ENCODE results near the gene THAP7. TPM values are rescaled to one million over a fixed set of nuclear protein-coding genes. Genes with fewer than 3 reads are reported as not detected.

Gene THAP7
- total RNA-seq, 1 experiment from 2014 or later = 27.7 TPM

- H3K9me2 ChIP-seq (ENCODE audit: insufficient read depth) = no peaks in the 10 kb centered on the region
- TF ChIP-seq POLR2AphosphoS5 (IDR thresholded peaks at IDR 0.05; ENCODE audit: low read depth, low read length) (peak; percentile 45), POLR2A (IDR thresholded peaks at IDR 0.05; ENCODE audit: borderline replicate concordance, extremely low read depth, insufficient read depth, insufficient read length) (peak; percentile 51), EZH2phosphoT487 (IDR thresholded peaks at IDR 0.05; ENCODE audit: borderline replicate concordance) (no peak), REST (IDR thresholded peaks at IDR 0.05; ENCODE audit: low read depth) (no peak), SRF (IDR thresholded peaks at IDR 0.05; ENCODE audit: low read depth) (no peak), JUND (IDR thresholded peaks at IDR 0.05) (no peak), TCF7L2 (IDR thresholded peaks at IDR 0.05; ENCODE audit: borderline replicate concordance, extremely low read depth, insufficient read depth, insufficient read length) (no peak), YY1 (IDR thresholded peaks at IDR 0.05; ENCODE audit: extremely low read depth, insufficient replicate concordance, low read depth, low read length) (no peak), RAD21 (IDR thresholded peaks at IDR 0.05; ENCODE audit: low read depth) (no peak), SIN3A (IDR thresholded peaks at IDR 0.05; ENCODE audit: low read depth) (peak; percentile 52; the same call in 1 of the 2 replicates), ZNF274 (IDR thresholded peaks at IDR 0.05; ENCODE audit: low read depth, low read length) (no peak), CBX3 (IDR thresholded peaks at IDR 0.05; ENCODE audit: low read depth) (no peak), MAX (IDR thresholded peaks at IDR 0.05) (0 out of 2 replicates have a peak, but pooled peaks have one; percentile 30)
- peak overlapping the region; percentile 96 for H3K27ac ChIP-seq (ENCODE audit: low read depth, low read length)
- peak overlapping the region; percentile 96 for H3K4me2 ChIP-seq (ENCODE audit: low read length)
- DNase-seq (ENCODE audit: low read depth, low spot score) = no peak
- H3K9me3 ChIP-seq (ENCODE audit: control insufficient read depth in 1 of 2, insufficient read depth in 1 of 2, low read depth in 1 of 2, low read length in 2 of 2) = no peaks in the 10 kb centered on the region
- peak overlapping the region; percentile 81 to 98 for H3K4me3 ChIP-seq (replicated peaks in 1 of 2; ENCODE audit: low read depth in 1 of 2, low read length in 2 of 2)
- CTCF ChIA-PET = interaction anchor here (0.6 to 4.4 kb wide), 6 partner anchors 13 to 143 kb away, joined by 3 to 21 read pairs (median 6); partner anchors contain the start of genes CRKL and LZTR1
- intact Hi-C loops (cut with micrococcal nuclease) = loop anchor here (5.0 kb wide), 1 partner anchor 41 kb away; the partner anchor contains the start of gene CRKL
- ATAC-seq = peak; percentile 66
- H3K4me1 ChIP-seq (ENCODE audit: control insufficient read depth in 1 of 2, insufficient read depth in 2 of 2, low read length in 2 of 2) = peaks cover 15 to 41% of the 10 kb centered on the region in 2 experiments
- H3K36me3 ChIP-seq (ENCODE audit: control insufficient read depth in 1 of 2, insufficient read depth in 2 of 2, low read length in 2 of 2) = peaks cover 5% of the 10 kb centered on the region in 2 experiments; a peak in 3 of 4 replicates
- H3K27me3 ChIP-seq (ENCODE audit: insufficient read depth, low read length) = no peaks in the 10 kb centered on the region
- H2AFZ ChIP-seq (ENCODE audit: low read depth, low read length, poor library complexity, severe bottlenecking) = peak overlapping the region; percentile 42
- no peaks in the 10 kb centered on the region for H4K20me1 ChIP-seq (ENCODE audit: insufficient read depth)
- no TSS peak for BruUV-seq (replicated peaks)
- peak overlapping the region; percentile 96 for H3K9ac ChIP-seq (ENCODE audit: low read length)
- POLR2A ChIA-PET = interaction anchor here (0.6 to 3.3 kb wide), 6 partner anchors 10 to 140 kb away, joined by 4 to 21 read pairs (median 8); partner anchors contain the start of gene LZTR1
- RAD21 ChIA-PET (ENCODE audit: low non-redundant PET in 1 of 2, low total read pairs in 2 of 2, uncharacterized antibody in 2 of 2, unreplicated experiment in 2 of 2) = interaction anchor here in 1 of 2 experiments (0.8 kb wide), 1 partner anchor 72 kb away, joined by 3 read pairs; no protein-coding TSS in a partner anchor
- peaks cover 21% of the 10 kb centered on the region for H3K79me2 ChIP-seq (ENCODE audit: insufficient read depth, low read length)
These were observed 44.1 kb downstream of the THAP7 start for GRCh38 chr22:20957683-20958431.

Measured in HCT116 (cell line).